Nephron (organoid): ENCODE measurements around the gene SCAI.

ENCODE experiments used
- H3K27ac Mint-ChIP-seq, 3 experiments: 2 replicates each; pipeline ENCODE4 v1.8.0; 2020; ENCODE audit warnings: mixed read lengths in 3 of 3, mild to moderate bottlenecking in 2 of 3, moderate library complexity in 1 of 3
- H3K27me3 Mint-ChIP-seq: 2 replicates; pipeline ENCODE4 v1.8.0; 2021; ENCODE audit warnings: low read depth, mild to moderate bottlenecking, moderate library complexity, mixed read lengths
- H3K36me3 Mint-ChIP-seq: 2 replicates; pipeline ENCODE4 v1.8.0; 2020; ENCODE audit warnings: low read depth, mixed read lengths
- H3K4me1 Mint-ChIP-seq: 2 replicates; pipeline ENCODE4 v1.8.0; 2020; ENCODE audit warnings: mixed read lengths
- H3K4me3 Mint-ChIP-seq, 3 experiments: 2 replicates each; pipeline ENCODE4 v1.8.0; 2020; ENCODE audit warnings: mild to moderate bottlenecking in 3 of 3, mixed read lengths in 3 of 3, moderate library complexity in 2 of 3
- H3K9me3 Mint-ChIP-seq: 2 replicates; pipeline ENCODE4 v1.8.0; 2020; ENCODE audit warnings: mixed read lengths
- TF ChIP-seq, protein P1 (sequence below), 3 experiments: fragments of 200-600 bp; sonication (generic); IDR thresholded peaks; one replicate each; pipeline ENCODE4 v1.5.0; 2021; ENCODE audit warnings: antibody characterized with exemption in 3 of 3; ENCODE audit not compliant: unreplicated experiment in 3 of 3

SCAI gene

DNA sequence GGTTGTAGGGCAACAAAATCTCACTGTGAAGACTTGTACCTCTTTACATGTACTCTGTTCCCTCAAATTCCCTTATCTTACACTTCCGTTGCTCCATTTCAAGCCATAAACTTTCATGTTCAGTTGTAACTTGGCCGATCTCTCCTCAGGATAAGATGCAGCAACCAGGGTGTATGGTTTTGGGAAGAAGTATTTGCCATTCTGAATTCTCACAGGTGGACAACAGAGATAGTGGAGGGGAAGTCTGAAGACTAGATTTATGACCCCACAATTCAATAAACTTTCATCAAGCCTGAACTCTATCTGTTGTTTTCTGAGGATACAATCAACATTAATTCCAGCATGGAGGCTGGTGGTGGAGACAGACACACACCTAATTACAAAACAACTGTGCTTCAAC is 229.9 kb downstream of the SCAI start:
- H3K27ac Mint-ChIP-seq: no peak overlapping the region
- no peak overlapping the region for H3K4me3 Mint-ChIP-seq
- H3K27me3 Mint-ChIP-seq: no peaks in the 10 kb centered on the region
- H3K9me3 Mint-ChIP-seq: no peaks in the 10 kb centered on the region
- TF ChIP-seq, protein P1, sequence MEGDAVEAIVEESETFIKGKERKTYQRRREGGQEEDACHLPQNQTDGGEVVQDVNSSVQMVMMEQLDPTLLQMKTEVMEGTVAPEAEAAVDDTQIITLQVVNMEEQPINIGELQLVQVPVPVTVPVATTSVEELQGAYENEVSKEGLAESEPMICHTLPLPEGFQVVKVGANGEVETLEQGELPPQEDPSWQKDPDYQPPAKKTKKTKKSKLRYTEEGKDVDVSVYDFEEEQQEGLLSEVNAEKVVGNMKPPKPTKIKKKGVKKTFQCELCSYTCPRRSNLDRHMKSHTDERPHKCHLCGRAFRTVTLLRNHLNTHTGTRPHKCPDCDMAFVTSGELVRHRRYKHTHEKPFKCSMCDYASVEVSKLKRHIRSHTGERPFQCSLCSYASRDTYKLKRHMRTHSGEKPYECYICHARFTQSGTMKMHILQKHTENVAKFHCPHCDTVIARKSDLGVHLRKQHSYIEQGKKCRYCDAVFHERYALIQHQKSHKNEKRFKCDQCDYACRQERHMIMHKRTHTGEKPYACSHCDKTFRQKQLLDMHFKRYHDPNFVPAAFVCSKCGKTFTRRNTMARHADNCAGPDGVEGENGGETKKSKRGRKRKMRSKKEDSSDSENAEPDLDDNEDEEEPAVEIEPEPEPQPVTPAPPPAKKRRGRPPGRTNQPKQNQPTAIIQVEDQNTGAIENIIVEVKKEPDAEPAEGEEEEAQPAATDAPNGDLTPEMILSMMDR (IDR thresholded peaks at IDR 0.05; ENCODE audit: unreplicated experiment in 3 of 3): no peak
- peaks cover 42% of the 10 kb centered on the region for H3K36me3 Mint-ChIP-seq
- H3K4me1 Mint-ChIP-seq: no peaks in the 10 kb centered on the region

DNA sequence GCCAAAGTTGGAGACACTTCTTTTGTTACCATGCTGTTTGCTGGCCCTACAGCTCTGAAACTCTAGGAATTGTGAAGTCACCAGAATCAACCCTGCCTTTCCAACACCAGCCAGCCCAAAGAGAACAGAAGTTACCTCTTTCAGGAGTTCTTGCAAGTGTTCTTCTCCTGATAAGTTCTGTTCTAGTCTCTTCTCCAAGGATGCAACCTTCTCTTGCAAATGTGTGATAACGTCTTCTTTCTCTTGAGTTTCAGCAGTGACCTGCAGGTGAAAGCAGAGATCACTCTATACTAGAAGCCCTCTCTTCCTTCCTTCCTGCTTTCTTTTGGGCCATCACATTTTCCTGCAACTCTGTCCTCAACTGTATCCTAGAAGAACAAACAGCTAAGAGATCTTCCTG is 231.6 kb downstream of the SCAI start:
- Mint-ChIP-seq H3K4me1 (no peaks in the 10 kb centered on the region), H3K4me3 (no peak overlapping the region), H3K36me3 (peaks cover 49% of the 10 kb centered on the region), H3K9me3 (no peaks in the 10 kb centered on the region), H3K27ac (no peak overlapping the region), H3K27me3 (no peaks in the 10 kb centered on the region)
- TF ChIP-seq, protein P1 (IDR thresholded peaks at IDR 0.05; ENCODE audit: unreplicated experiment in 3 of 3): no peak

DNA sequence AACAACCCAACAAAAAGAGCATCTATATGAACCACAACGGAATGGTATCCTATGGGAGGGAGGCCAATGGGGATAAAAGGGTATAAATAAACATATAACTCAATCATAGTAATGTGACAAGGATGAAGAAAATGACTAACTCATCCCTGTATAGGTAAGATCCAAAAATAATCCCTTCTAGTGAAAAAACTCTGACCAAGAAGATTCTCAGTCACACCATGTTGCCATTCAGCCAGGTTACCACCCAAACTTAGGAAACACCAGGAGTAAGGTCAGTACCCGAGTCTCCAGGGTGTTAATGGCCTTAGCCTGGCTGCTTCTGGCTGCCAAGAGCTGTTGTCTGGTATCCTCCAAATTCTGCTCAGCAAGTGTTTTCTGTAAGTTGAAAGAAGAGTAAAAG is 235.2 kb downstream of the SCAI start:
- Mint-ChIP-seq H3K4me1 (no peaks in the 10 kb centered on the region), H3K4me3 (no peak overlapping the region), H3K9me3 (no peaks in the 10 kb centered on the region), H3K27ac (no peak overlapping the region), H3K36me3 (peaks cover 44% of the 10 kb centered on the region), H3K27me3 (no peaks in the 10 kb centered on the region)
- TF ChIP-seq, protein P1 (IDR thresholded peaks at IDR 0.05; ENCODE audit: unreplicated experiment in 3 of 3): no peak

DNA sequence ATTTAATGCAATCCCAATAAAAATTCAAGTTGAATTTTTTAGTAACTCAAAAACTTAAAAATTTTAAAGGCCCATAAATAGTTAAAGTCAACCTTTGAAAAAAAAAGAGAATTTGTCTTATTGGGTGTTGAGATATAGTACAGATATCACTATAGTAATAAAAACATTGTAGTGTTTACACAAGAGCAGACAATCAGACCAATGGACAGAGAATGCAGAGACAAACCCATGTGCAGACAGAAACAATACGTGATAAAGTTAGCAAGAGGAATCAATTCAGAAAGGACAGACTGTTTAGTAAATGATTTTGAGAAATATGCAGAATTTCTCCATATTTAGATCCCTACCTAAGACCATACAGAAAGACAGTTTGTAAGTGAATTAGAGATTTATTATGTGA is 236.4 kb downstream of the SCAI start:
- no peak overlapping the region for H3K27ac Mint-ChIP-seq
- peaks cover 45% of the 10 kb centered on the region for H3K36me3 Mint-ChIP-seq
- H3K9me3 Mint-ChIP-seq: no peaks in the 10 kb centered on the region
- no peaks in the 10 kb centered on the region for H3K4me1 Mint-ChIP-seq
- H3K4me3 Mint-ChIP-seq: no peak overlapping the region
- no peaks in the 10 kb centered on the region for H3K27me3 Mint-ChIP-seq
- TF ChIP-seq, protein P1 (IDR thresholded peaks at IDR 0.05; ENCODE audit: unreplicated experiment in 3 of 3): no peak

DNA sequence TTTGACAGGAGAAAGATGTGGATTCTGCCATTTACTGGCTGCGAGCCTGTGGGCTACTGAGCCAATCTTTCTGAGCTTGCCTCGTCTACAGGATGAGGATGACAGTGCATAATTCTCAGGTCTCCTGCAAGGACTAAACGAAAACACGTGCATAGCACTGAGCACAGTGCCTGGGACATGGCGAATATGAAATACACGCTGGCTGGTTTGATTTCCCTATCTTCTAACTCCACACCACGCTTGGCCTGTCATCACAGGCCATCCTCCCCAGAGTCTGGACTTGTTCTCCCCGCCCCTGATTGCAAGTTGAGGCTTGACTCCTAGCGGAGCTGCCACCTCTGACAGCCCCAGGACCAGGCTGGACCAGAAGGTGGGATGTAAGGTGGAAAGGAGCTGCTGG is 243.5 kb downstream of the SCAI start:
- no peaks in the 10 kb centered on the region for H3K27me3 Mint-ChIP-seq
- peaks cover 38% of the 10 kb centered on the region for H3K36me3 Mint-ChIP-seq
- no peak overlapping the region for H3K27ac Mint-ChIP-seq

More for the DNA sequence above, 243.5 kb downstream of the SCAI start:
- H3K4me1 Mint-ChIP-seq: no peaks in the 10 kb centered on the region
- TF ChIP-seq, protein P1 (IDR thresholded peaks at IDR 0.05; ENCODE audit: unreplicated experiment in 3 of 3): no peak
- no peak overlapping the region for H3K4me3 Mint-ChIP-seq
- H3K9me3 Mint-ChIP-seq: no peaks in the 10 kb centered on the region
